Choroid plexus epithelial cell (primary cell): ENCODE measurements around the gene CDYL2.

ENCODE experiments used
- DNase-seq: peaks from one replicate; pipeline ENCODE4 v3.0.0-alpha.2; 2010; ENCODE audit warnings: low read depth
- H3K4me3 ChIP-seq: 2 replicates; pipeline ENCODE4 v1.5.1; 2011; ENCODE audit warnings: low read depth, mild to moderate bottlenecking, control low read depth, low read length, moderate library complexity
- TF ChIP-seq, protein P1 (sequence below): conservative IDR thresholded peaks from 2 replicates; pipeline ENCODE4 v1.5.1; 2011; ENCODE audit warnings: low read depth, mild to moderate bottlenecking, control low read depth, inconsistent platforms, low read length, moderate library complexity

CDYL2 gene

GRCh38 chr16:80670170-80670865 is 134.1 kb downstream of the CDYL2 start:
- no peak for DNase-seq
- no peak overlapping the region for H3K4me3 ChIP-seq
- TF ChIP-seq, protein P1, sequence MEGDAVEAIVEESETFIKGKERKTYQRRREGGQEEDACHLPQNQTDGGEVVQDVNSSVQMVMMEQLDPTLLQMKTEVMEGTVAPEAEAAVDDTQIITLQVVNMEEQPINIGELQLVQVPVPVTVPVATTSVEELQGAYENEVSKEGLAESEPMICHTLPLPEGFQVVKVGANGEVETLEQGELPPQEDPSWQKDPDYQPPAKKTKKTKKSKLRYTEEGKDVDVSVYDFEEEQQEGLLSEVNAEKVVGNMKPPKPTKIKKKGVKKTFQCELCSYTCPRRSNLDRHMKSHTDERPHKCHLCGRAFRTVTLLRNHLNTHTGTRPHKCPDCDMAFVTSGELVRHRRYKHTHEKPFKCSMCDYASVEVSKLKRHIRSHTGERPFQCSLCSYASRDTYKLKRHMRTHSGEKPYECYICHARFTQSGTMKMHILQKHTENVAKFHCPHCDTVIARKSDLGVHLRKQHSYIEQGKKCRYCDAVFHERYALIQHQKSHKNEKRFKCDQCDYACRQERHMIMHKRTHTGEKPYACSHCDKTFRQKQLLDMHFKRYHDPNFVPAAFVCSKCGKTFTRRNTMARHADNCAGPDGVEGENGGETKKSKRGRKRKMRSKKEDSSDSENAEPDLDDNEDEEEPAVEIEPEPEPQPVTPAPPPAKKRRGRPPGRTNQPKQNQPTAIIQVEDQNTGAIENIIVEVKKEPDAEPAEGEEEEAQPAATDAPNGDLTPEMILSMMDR: no peak

DNA sequence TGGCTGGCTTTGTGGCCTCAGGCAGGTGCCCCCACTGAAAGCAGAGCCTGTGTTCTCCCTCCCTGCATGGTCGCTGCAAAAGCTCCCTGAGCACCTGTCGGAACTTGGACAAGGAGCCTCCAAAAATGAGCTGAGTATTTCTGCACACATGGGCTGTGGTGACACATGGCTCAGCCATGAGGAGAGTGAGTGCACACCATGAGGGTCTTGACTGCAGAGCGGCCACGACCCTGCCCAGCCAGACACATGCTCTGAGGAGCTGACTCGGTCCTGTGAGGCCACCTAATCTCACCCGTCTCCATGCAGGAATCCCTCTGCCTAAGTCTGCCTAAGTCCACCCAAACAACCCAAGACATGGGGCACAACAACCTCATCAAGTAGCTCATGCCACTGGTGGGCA is 134.7 kb downstream of the CDYL2 start:
- no peak overlapping the region for H3K4me3 ChIP-seq
- TF ChIP-seq, protein P1: no peak
- no peak for DNase-seq

DNA sequence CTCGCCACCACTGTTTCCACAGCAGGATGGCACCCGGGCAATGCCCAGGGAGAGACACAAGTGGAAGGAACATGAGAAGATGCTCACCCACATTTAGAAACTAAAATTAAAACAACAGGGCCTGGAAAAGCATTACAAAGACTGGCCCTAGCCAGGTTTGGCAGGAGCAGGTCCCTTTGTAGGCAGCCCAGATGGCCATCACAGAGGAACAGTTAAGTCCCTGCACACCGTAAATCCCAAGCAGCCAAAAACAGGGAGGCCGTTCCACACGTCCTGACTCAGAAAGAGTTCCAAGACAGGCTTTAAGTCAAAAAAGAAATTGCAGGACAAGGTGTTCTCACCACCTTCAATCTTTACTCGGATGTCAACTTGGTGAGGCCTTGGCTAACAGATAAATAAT is 136.5 kb downstream of the CDYL2 start:
- no peak overlapping the region for H3K4me3 ChIP-seq
- no peak for DNase-seq
- TF ChIP-seq, protein P1: no peak

DNA sequence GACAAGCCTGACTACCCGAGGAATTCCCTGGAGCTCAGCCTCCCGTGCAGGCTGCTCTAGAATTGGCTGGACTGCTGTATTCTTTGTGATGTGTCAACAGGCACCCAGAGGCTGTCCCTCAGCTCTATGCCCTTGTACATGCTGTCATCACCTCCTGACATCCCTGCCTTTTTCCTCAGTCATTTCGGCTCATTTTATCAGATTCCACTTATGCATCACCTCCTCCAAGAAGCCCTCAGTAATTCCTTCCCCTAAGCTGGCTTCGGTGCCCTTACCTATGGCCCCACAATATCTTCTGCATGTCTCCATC is 137.2 kb downstream of the CDYL2 start:
- DNase-seq: no peak
- no peak overlapping the region for H3K4me3 ChIP-seq
- TF ChIP-seq, protein P1: no peak

- TF ChIP-seq, protein P1: no peak
- H3K4me3 ChIP-seq: no peak overlapping the region
- peak; percentile 30 for DNase-seq
Observed at GRCh38 chr16:80666378-80667250, 137.8 kb downstream of the CDYL2 start.

GRCh38 chr16:80665356-80665755 is 139.0 kb downstream of the CDYL2 start:
- TF ChIP-seq, protein P1: no peak
- no peak for DNase-seq
- no peak overlapping the region for H3K4me3 ChIP-seq
